Spleen (tissue), 7 donors: ENCODE measurements around the gene KRTAP9-7.

ENCODE experiments used
- POLR2A ChIP-seq, 3 donors: fragments of 450-650 bp; IDR thresholded peaks; one replicate each; pipeline ENCODE4 v1.5.1; 2017; ENCODE audit warnings: antibody characterized with exemption in 3 of 3, mild to moderate bottlenecking in 1 of 3
- POLR2AphosphoS5 ChIP-seq, 3 donors: sonication (generic); formaldehyde crosslinking; IDR thresholded peaks; one replicate each; pipeline ENCODE4 v1.5.1; 2017; ENCODE audit warnings: antibody characterized with exemption in 3 of 3
- TF ChIP-seq, protein P1 (sequence below), 11 experiments: fragments of 200-600 bp in 7 of 11; fragments of 450-650 bp in 4 of 11; sonication (generic) in 4 of 11; IDR thresholded peaks in 8 of 11; conservative IDR thresholded peaks in 3 of 11; 1 replicate in 7 of 11; 2 replicates in 4 of 11; pipeline versions ENCODE4 v1.4.0 to v1.8.0; 2016 to 2021; ENCODE audit warnings: antibody characterized with exemption in 11 of 11, inconsistent platforms in 4 of 11, mild to moderate bottlenecking in 1 of 11
- donor health status: DM: no; HTN: no; CAD: no; lungs with moderate emphysema.
- donor health status: DM: no; HTN: no; CAD: no.
- donor health status: DM: no; HTN: no; CAD: no.

GRCh38 chr17:41226051-41226450 is 49.4 kb upstream of the KRTAP9-7 start:
- TF ChIP-seq, protein P1, sequence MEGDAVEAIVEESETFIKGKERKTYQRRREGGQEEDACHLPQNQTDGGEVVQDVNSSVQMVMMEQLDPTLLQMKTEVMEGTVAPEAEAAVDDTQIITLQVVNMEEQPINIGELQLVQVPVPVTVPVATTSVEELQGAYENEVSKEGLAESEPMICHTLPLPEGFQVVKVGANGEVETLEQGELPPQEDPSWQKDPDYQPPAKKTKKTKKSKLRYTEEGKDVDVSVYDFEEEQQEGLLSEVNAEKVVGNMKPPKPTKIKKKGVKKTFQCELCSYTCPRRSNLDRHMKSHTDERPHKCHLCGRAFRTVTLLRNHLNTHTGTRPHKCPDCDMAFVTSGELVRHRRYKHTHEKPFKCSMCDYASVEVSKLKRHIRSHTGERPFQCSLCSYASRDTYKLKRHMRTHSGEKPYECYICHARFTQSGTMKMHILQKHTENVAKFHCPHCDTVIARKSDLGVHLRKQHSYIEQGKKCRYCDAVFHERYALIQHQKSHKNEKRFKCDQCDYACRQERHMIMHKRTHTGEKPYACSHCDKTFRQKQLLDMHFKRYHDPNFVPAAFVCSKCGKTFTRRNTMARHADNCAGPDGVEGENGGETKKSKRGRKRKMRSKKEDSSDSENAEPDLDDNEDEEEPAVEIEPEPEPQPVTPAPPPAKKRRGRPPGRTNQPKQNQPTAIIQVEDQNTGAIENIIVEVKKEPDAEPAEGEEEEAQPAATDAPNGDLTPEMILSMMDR (IDR thresholded peaks at IDR 0.05 in 8 of 11, conservative IDR thresholded peaks at IDR 0.05 in 3 of 11), result no peak
- no peak for TF ChIP-seq POLR2AphosphoS5 (IDR thresholded peaks at IDR 0.05)
- no peak for TF ChIP-seq POLR2A (IDR thresholded peaks at IDR 0.05)
